Posterior cingulate gyrus (tissue), 11 donors: ENCODE data around the gene PLPP4.

Experiments used
- DNase-seq, 10 donors: peaks; one replicate each; pipeline versions ENCODE4 v3.0.0 to v3.0.0-alpha.2; 2020 to 2021; ENCODE audit warnings: mixed read lengths in 3 of 10
- intact Hi-C: fragments of 100-400 bp; cut with DNase I; formaldehyde crosslinking; loops from one replicate; pipeline ENCODE4 v1.15.1; 2023

Gene PLPP4

DNA sequence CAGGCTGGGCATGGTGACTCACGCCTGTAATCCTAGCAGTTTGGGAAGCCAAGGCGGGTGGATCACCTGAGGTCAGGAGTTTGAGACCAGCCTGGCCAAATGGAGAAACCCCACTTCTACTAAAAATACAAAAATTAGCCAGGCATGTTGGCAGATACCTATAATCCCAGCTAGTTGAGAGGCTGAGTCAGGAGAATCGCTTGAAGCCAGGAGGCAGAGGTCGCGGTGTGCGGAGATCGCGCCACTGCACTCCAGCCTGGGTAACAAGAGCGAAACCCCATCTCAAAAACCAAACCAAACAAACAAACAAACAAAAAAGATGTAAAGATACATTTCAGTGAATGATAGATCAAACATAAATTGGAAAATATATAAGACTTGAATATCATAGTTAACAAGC, 105.9 kb downstream of the PLPP4 start:
- DNase-seq, result no peak
- intact Hi-C loops, result no loop called here

GRCh38 chr10:120570418-120570817, 113.4 kb downstream of the PLPP4 start:
- intact Hi-C loops, result no loop called here
- no peak for DNase-seq

GRCh38 chr10:120571266-120571665, 114.2 kb downstream of the PLPP4 start:
- no peak for DNase-seq
- intact Hi-C loops, result no loop called here

DNA sequence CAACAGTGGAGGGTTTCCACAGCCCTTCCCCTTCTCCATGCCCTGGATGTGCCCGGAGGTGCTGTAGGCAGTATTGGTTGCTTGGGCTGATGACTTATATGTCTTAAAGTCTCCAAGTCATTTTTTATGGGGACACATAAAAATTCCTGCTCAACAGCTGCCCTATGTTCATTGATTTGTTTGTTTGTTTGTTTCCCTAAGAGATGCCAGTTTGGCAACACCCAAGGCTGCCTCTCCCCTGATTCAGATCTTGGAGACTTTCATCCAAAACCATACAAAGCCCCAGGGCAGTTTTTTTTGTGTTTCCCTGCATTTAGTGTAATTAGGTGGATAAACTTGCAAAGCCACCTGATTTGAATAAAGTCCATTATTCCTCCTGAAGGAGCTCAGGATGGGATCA, 115.3 kb downstream of the PLPP4 start:
- intact Hi-C loops, result no loop called here
- no peak for DNase-seq

GRCh38 chr10:120573355-120573754, 116.3 kb downstream of the PLPP4 start:
- intact Hi-C loops, result no loop called here

GRCh38 chr10:120574981-120575380, 118.0 kb downstream of the PLPP4 start:
- intact Hi-C loops, result no loop called here
- no peak for DNase-seq

More at GRCh38 chr10:120573355-120573754, 116.3 kb downstream of the PLPP4 start:
- DNase-seq, result no peak

- intact Hi-C loops, result no loop called here
- no peak for DNase-seq
Observed at GRCh38 chr10:120575411-120575810, 118.4 kb downstream of the PLPP4 start.

GRCh38 chr10:120578134-120578533, 121.1 kb downstream of the PLPP4 start:
- intact Hi-C loops, result no loop called here
- no peak for DNase-seq

- no peak for DNase-seq
- intact Hi-C loops, result no loop called here
Observed at GRCh38 chr10:120578890-120579289, 121.9 kb downstream of the PLPP4 start.

GRCh38 chr10:120580918-120581895, 124.2 kb downstream of the PLPP4 start:
- no peak for DNase-seq
- intact Hi-C loops, result no loop called here

DNA sequence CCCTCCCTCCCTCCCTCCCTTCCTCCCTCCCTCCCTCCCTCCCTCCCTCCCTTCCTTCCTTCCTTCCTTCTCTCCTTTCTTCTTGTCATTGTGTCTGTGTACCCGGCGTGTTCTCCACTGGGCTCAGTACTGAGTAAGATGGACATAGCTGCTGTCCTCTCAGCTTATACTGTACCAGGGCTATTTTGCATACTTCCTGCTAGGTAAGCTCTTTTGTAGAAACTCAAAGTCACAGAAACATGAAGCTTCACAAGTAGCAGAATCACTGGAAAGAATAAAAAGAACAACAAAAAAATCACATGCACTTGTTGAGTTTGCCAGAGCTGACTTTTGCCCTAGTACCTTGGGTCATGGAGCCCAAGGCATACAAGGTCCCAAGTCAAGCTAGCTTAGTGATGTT, 125.7 kb downstream of the PLPP4 start:
- intact Hi-C loops, result no loop called here
- no peak for DNase-seq

- no peak for DNase-seq
- intact Hi-C loops, result no loop called here
Observed at GRCh38 chr10:120583424-120584108, 126.5 kb downstream of the PLPP4 start.

DNA sequence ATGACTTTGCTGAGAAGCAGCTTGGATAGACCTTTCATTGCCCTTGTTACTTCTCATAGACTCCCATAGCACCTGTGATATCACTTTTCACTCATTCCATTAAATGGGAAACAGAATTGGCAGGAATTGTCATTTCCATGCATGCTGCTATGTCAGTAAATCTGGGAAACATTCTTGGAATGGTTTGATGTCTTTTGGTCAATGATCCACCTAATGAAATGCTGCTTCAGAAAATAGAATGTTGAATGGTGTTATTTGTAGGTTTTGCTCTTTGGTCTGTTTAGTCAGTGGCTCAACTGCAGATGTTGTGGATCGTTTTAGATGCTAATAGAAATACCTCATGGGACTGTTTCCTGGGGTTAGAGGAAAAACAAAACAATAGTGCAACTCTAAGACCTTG, 127.8 kb downstream of the PLPP4 start:
- intact Hi-C loops, result no loop called here

DNA sequence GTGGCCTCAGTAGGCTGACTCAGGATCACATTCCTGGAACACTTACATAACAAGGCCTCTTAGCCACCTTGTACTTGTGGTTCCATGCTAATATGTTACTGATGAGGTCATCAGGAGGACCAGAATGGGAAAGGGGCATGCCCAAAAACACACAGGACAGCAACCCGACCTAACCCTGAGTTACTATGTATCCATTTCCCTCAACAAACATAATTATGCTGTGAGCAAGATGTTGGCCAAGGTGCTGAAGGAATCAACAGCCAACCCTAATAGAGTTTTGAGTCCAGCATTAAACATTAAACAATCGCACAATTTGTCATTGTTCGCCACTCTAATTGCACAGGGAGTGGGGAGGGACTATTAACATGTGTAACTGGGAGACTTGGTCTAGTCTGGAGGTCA, 129.4 kb downstream of the PLPP4 start:
- intact Hi-C loops, result no loop called here
- DNase-seq, result no peak

More for the DNA sequence above, 127.8 kb downstream of the PLPP4 start:
- DNase-seq, result no peak

DNA sequence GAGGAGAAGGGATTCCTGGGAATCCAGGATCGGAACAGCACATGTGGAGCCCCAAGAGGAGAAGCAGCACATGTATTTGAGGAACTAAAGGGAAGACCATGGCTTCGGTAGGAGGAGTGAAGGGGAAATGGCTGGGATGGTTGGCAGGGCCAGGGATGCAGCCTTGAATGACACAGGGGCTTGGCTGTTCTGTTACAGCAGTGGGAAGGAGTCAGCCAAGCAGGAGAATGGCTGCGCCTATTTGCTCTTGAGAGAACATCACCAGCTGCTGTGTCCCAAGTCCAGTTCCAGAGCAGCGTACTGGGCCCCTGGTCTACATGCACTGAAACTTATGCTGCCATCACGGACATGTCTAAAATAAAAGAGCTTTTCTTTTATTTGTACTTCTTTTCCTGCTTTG, 130.0 kb downstream of the PLPP4 start:
- intact Hi-C loops, result no loop called here

DNA sequence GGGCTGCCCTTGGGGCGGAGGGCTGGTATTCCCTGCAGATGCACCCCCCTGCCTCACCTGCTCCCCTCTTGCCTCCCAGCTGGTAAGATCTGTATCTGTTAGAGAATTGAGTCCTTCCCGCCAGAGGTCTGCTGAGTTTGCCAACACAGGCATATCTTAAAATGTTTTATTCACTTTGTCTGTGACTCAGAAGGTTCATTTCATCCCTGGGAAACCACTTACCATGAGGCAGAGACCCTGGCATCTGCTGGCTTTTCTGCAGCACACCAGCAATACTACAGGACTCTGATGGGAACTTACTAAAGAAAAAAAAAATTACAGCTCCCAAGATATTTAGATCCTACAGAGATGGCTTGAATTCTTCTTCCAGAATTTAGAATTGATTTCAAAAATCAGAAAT, 131.3 kb downstream of the PLPP4 start:
- intact Hi-C loops, result no loop called here
- DNase-seq, result no peak

More for the DNA sequence above, 130.0 kb downstream of the PLPP4 start:
- peak in 1 of 10 donors; percentile 72 for DNase-seq

- DNase-seq, result no peak
- intact Hi-C loops, result no loop called here
Observed at GRCh38 chr10:120593693-120594092, 136.7 kb downstream of the PLPP4 start.

GRCh38 chr10:120597902-120598301, 140.9 kb downstream of the PLPP4 start:
- intact Hi-C loops, result no loop called here
- no peak for DNase-seq

DNA sequence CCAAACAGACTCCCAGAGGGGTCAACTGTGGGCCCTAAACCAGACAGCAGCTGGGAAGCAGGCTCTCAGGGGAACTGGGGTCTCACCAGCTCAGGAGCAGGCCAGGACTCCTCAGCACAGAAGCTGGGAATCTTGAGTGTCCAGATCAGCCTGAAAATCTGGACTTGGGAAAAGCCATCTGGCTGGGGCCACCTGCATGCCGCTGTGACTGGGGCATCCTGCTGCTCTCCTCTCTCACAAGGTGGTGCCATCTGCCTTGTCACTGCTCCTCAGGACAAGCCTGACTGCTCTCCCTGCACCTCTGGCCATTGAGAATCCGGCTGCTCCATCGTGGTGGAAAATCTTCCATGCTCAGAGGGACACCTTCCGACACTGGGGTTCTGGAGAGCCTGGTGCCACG, 141.4 kb downstream of the PLPP4 start:
- intact Hi-C loops, result no loop called here
- peak in 1 of 10 donors; percentile 79 for DNase-seq

DNA sequence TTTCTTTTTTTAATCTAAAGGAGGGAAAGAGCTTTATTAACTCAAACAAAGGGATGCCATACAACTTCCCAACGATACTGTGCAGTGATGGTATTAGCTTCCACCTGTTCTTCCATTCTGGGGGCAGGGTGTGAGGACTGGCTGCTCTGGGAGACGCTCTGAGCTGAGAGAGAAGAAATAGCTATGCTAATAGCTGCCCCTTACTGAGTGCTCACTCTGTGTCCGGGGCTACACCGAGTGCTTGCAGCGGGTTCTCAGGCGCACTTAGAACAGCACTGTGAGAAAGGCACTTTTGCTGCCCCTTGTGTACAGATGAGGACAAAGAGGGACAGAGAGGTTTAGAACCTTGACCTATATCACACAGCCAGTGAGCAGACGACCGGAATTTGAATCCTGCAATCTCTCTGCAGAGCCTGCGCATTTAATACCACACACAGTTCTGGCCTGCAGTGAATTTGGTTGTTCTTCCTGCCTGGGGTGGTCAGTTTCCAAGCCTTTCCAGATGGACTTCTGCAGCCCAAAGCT, 142.2 kb downstream of the PLPP4 start:
- DNase-seq, result no peak
- intact Hi-C loops, result no loop called here

DNA sequence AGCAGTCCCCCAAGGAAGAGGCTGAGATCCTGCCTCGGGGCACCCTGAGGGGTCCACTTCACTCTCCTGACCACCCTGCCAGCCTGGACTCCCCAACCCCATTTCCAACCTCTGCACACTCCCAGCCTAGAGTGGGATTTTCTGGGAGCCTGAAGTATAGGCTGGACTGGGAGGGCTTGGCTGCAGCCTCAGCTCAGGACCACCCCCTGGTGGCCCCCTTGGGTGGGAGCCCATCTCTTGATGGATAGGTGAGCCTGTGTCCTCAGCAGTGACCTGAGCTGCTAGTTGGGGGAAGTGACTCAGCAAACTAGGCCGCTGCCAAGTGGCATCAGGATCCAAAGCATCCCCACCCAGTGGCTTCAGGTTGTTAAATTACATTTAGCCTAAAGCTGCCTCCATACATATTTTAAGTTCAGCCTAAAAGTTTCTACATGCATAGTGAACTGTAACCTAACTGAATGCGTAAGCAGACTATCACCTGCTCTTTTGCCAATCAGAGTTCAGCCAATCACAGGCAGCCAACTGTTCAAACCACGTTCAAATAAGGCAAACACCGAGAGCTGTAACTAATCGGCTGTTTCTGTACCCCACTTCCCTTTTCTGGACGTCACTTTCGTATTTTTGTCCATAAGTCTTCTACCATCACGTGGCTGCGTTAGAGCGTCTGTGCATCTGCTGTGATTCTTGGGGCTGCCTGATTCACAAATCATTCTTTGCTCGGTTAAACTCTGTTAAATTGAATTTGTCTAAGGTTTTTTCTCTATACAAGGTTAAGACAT, 144.0 kb downstream of the PLPP4 start:
- intact Hi-C loops, result no loop called here
- DNase-seq, result peak in 1 of 10 donors; percentile 77
